ENCODE measurements around the gene OTUD7B. TPM values are rescaled to one million over a fixed set of nuclear protein-coding genes. Genes with fewer than 3 reads are reported as not detected.
A peak's percentile ranks its signal among the peaks of the same experiment; 100 is the strongest.

The OTUD7B gene
- total and polyA plus RNA-seq, 9 of the 15 experiments (the other 6 are each of a cell fraction or from before 2014, with no cell fraction given), result 0.96 to 18.8 (median 7.4) TPM

GRCh38 chr1:149942207-149942606 lies 68.3 kb downstream of the OTUD7B start:
- no TSS peak for BruUV-seq (replicated peaks)
- Histone ChIP-seq H3K9ac (ENCODE audit: insufficient read depth in 1 of 2, low read depth in 2 of 2, low read length in 2 of 2) (no peak overlapping the region), H2AFZ (ENCODE audit: low read depth, low read length) (no peak overlapping the region), H3K79me2 (ENCODE audit: control insufficient read depth, insufficient read depth, low read length) (no peaks in the 10 kb centered on the region), H3K4me3 (no peak overlapping the region), H3K4me2 (ENCODE audit: insufficient read depth, low read length) (no peak overlapping the region), H3K9me3 (replicated peaks; ENCODE audit: control insufficient read depth, insufficient read depth, low read depth, low read length) (no peaks in the 10 kb centered on the region), H3K27ac (ENCODE audit: extremely low read depth, low read depth, low read length) (no peak overlapping the region; the same call in 2 of the 3 replicates), H3K4me1 (replicated peaks in 1 of 2; ENCODE audit: control insufficient read depth in 2 of 2, insufficient read depth in 2 of 2, low read length in 2 of 2) (peaks cover 16 to 25% of the 10 kb centered on the region in 2 experiments), H3K36me3 (ENCODE audit: control insufficient read depth, insufficient read depth, low read length) (peaks cover 28% of the 10 kb centered on the region; the same call in 2 of the 3 replicates), H3K27me3 (ENCODE audit: control insufficient read depth in 2 of 2, insufficient read depth in 2 of 2, low read length in 2 of 2) (no peaks in the 10 kb centered on the region), H4K20me1 (replicated peaks; ENCODE audit: control insufficient read depth, insufficient read depth, low read length) (no peaks in the 10 kb centered on the region), H3K9me1 (ENCODE audit: control insufficient read depth, insufficient read depth, low read length) (no peaks in the 10 kb centered on the region)
- ATAC-seq (peak; percentile 81), DNase-seq (ENCODE audit: extremely low read depth in 1 of 4, low spot score in 3 of 4) (peak; percentile 66 to 74 (median 70)), FAIRE-seq (peak; percentile 88)
- POLR2A ChIA-PET, result interaction anchor here (0.6 to 1.3 kb wide), 7 partner anchors 14 to 246 kb away, joined by 3 to 15 read pairs (median 3); a partner anchor contains a TSS
- intact Hi-C loops (cut with micrococcal nuclease), result no loop called here
- 43% methylated on average over 5 of the region's 5 CpGs for whole genome bisulfite sequencing (ENCODE audit: insufficient coverage, low coverage, missing lambda C conversion rate)
- CTCF ChIA-PET (ENCODE audit: low intra/inter-chr PET ratio), result interaction anchor here (1.6 kb wide), 1 partner anchor 54 kb away, joined by 4 read pairs; a partner anchor contains a TSS
- in situ Hi-C loops (cut with MboI), result no loop called here
- TF ChIP-seq PHF20 (IDR thresholded peaks at IDR 0.05; ENCODE audit: partially characterized antibody) (no peak), ELF1 (tag; IDR thresholded peaks at IDR 0.05) (peak; percentile 53; the same call in 1 of the 2 replicates), CBFA2T2 (conservative IDR thresholded peaks at IDR 0.05) (no peak), ZNF232 (CRISPR knock-in tag; IDR thresholded peaks at IDR 0.05) (no peak), UBTF (IDR thresholded peaks at IDR 0.05; ENCODE audit: borderline replicate concordance in 1 of 2, low read depth in 2 of 2, low read length in 2 of 2) (peak in 1 of 2 experiments; percentile 59; a peak in 1 of 4 replicates), MYC (IDR thresholded peaks at IDR 0.05; ENCODE audit: low read depth, low read length) (peak; percentile 37; the same call in 1 of the 2 replicates), MYC (CRISPR knock-in tag; IDR thresholded peaks at IDR 0.05; ENCODE audit: borderline replicate concordance, low read depth) (no peak)
- TF ChIP-seq, protein P1, sequence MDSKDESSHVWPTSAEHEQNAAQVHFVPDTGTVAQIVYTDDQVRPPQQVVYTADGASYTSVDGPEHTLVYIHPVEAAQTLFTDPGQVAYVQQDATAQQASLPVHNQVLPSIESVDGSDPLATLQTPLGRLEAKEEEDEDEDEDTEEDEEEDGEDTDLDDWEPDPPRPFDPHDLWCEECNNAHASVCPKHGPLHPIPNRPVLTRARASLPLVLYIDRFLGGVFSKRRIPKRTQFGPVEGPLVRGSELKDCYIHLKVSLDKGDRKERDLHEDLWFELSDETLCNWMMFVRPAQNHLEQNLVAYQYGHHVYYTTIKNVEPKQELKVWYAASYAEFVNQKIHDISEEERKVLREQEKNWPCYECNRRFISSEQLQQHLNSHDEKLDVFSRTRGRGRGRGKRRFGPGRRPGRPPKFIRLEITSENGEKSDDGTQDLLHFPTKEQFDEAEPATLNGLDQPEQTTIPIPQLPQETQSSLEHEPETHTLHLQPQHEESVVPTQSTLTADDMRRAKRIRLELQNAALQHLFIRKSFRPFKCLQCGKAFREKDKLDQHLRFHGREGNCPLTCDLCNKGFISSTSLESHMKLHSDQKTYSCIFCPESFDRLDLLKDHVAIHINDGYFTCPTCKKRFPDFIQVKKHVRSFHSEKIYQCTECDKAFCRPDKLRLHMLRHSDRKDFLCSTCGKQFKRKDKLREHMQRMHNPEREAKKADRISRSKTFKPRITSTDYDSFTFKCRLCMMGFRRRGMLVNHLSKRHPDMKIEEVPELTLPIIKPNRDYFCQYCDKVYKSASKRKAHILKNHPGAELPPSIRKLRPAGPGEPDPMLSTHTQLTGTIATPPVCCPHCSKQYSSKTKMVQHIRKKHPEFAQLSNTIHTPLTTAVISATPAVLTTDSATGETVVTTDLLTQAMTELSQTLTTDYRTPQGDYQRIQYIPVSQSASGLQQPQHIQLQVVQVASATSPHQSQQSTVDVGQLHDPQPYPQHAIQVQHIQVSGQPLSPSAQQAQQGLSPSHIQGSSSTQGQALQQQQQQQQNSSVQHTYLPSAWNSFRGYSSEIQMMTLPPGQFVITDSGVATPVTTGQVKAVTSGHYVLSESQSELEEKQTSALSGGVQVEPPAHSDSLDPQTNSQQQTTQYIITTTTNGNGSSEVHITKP (IDR thresholded peaks at IDR 0.05; ENCODE audit: partially characterized antibody), result peak; percentile 14
- TF ChIP-seq, protein P2, sequence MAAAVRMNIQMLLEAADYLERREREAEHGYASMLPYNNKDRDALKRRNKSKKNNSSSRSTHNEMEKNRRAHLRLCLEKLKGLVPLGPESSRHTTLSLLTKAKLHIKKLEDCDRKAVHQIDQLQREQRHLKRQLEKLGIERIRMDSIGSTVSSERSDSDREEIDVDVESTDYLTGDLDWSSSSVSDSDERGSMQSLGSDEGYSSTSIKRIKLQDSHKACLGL (CRISPR knock-in tag; IDR thresholded peaks at IDR 0.05; ENCODE audit: borderline replicate concordance, poor library complexity, severe bottlenecking), result no peak

Measured in K562 (cell line).